ENCODE data around the gene C1QTNF7. TPM values are rescaled to one million over a fixed set of nuclear protein-coding genes. Genes with fewer than 3 reads are reported as not detected.

The C1QTNF7 gene
- total RNA-seq, 1 donor from 2014 or later, result 28.2 TPM

Other genes starting within 250 kb of the C1QTNF7 start
- 29.9 TPM for gene CC2D2A, start 41.8 kb downstream of the C1QTNF7 start, total RNA-seq
- 93.5 TPM for gene FBXL5, start 227.3 kb downstream of the C1QTNF7 start, total RNA-seq

All from mucosa of gallbladder (tissue), 1 donor.